Measurements from ENCODE around the gene MYL1.

DNA sequence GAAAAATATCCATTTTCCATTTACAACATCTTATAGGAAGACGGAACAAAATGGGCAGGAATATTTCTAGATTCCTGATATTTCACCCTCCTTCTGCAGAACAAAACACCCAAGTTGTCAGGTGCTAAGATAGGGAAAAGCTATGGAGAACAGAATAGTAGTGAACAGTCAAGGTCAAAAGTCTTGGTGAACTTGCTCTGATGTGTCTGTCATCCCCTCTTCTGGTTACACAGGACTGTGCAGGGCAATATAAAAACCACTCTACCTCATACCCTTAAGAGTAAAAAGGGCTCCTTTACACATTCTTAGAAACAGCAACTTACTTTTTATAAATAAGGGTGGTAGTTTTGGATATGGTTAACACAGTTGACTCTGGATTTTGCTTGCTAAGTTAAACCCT, 4.4 kb downstream of the MYL1 start:
- TF ChIP-seq, protein P1, sequence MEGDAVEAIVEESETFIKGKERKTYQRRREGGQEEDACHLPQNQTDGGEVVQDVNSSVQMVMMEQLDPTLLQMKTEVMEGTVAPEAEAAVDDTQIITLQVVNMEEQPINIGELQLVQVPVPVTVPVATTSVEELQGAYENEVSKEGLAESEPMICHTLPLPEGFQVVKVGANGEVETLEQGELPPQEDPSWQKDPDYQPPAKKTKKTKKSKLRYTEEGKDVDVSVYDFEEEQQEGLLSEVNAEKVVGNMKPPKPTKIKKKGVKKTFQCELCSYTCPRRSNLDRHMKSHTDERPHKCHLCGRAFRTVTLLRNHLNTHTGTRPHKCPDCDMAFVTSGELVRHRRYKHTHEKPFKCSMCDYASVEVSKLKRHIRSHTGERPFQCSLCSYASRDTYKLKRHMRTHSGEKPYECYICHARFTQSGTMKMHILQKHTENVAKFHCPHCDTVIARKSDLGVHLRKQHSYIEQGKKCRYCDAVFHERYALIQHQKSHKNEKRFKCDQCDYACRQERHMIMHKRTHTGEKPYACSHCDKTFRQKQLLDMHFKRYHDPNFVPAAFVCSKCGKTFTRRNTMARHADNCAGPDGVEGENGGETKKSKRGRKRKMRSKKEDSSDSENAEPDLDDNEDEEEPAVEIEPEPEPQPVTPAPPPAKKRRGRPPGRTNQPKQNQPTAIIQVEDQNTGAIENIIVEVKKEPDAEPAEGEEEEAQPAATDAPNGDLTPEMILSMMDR (IDR thresholded peaks at IDR 0.05): no peak
- no peak for TF ChIP-seq POLR2A (IDR thresholded peaks at IDR 0.05)

Measured in tibial nerve (tissue), 3 donors.